ENCODE results near the gene SMPD1.
"Not testable (repeated sequence)": the region's sequence is repeated elsewhere in the genome, so short reads cannot be mapped to it uniquely, and the experiment has no call there.

SMPD1 gene

GRCh38 chr11:6371825-6372224 is 18.4 kb upstream of the SMPD1 start:
- ATAC-seq (replicated peaks): no peak
- no peak overlapping the region for H3K27ac Mint-ChIP-seq
- H3K4me1 Mint-ChIP-seq: peaks cover 0 to 2% of the 10 kb centered on the region in 2 donors
- no peaks in the 10 kb centered on the region for H3K9me3 Mint-ChIP-seq
- H3K36me3 Mint-ChIP-seq: no peaks in the 10 kb centered on the region
- H3K4me3 Mint-ChIP-seq: no peak overlapping the region
- no peaks in the 10 kb centered on the region for H3K27me3 Mint-ChIP-seq
- DNase-seq: no peak

GRCh38 chr11:6377902-6378639 is 12.2 kb upstream of the SMPD1 start:
- H3K36me3 Mint-ChIP-seq: no peaks in the 10 kb centered on the region
- no peak for DNase-seq
- peak; percentile 62 to 79 for ATAC-seq (replicated peaks)
- H3K27ac Mint-ChIP-seq: peak overlapping the region; percentile 27
- no peak overlapping the region for H3K4me3 Mint-ChIP-seq
- H3K4me1 Mint-ChIP-seq: peaks cover 8 to 19% of the 10 kb centered on the region in 2 donors
- no peaks in the 10 kb centered on the region for H3K27me3 Mint-ChIP-seq
- no peaks in the 10 kb centered on the region for H3K9me3 Mint-ChIP-seq

- ATAC-seq (replicated peaks): no peak
- H3K36me3 Mint-ChIP-seq: no peaks in the 10 kb centered on the region
- H3K4me1 Mint-ChIP-seq: peaks cover 8 to 19% of the 10 kb centered on the region in 2 donors
- no peak for DNase-seq
- no peaks in the 10 kb centered on the region for H3K27me3 Mint-ChIP-seq
- H3K27ac Mint-ChIP-seq: no peak overlapping the region
- H3K9me3 Mint-ChIP-seq: no peaks in the 10 kb centered on the region
- H3K4me3 Mint-ChIP-seq: no peak overlapping the region
Measured at GRCh38 chr11:6378640-6378989, 11.7 kb upstream of the SMPD1 start.

- Mint-ChIP-seq H3K9me3 (no peaks in the 10 kb centered on the region), H3K4me1 (peaks cover 14 to 24% of the 10 kb centered on the region in 2 donors), H3K27me3 (no peaks in the 10 kb centered on the region), H3K4me3 (no peak overlapping the region), H3K27ac (no peak overlapping the region), H3K36me3 (peaks cover 0 to 6% of the 10 kb centered on the region in 2 donors)
- ATAC-seq (replicated peaks): no peak
- no peak for DNase-seq
Measured at GRCh38 chr11:6385046-6385777, 5.1 kb upstream of the SMPD1 start.

- Mint-ChIP-seq H3K9me3 (no peaks in the 10 kb centered on the region), H3K27ac (no peak overlapping the region), H3K4me1 (peaks cover 29 to 48% of the 10 kb centered on the region in 2 donors), H3K27me3 (no peaks in the 10 kb centered on the region), H3K36me3 (peaks cover 5 to 11% of the 10 kb centered on the region in 2 donors), H3K4me3 (no peak overlapping the region)
- DNase-seq (no peak), ATAC-seq (replicated peaks) (no peak)
Measured at GRCh38 chr11:6387811-6388599, 2.3 kb upstream of the SMPD1 start.

GRCh38 chr11:6388748-6389147 is 1.5 kb upstream of the SMPD1 start:
- Mint-ChIP-seq H3K27me3 (no peaks in the 10 kb centered on the region), H3K9me3 (no peaks in the 10 kb centered on the region), H3K36me3 (peaks cover 12 to 18% of the 10 kb centered on the region in 2 donors), H3K4me1 (peaks cover 31 to 52% of the 10 kb centered on the region in 2 donors), H3K4me3 (no peak overlapping the region), H3K27ac (no peak overlapping the region)
- DNase-seq (no peak), ATAC-seq (replicated peaks) (no peak)

GRCh38 chr11:6390718-6391469 is 620 bp downstream of the SMPD1 start:
- no peaks in the 10 kb centered on the region for H3K27me3 Mint-ChIP-seq
- ATAC-seq (replicated peaks): peak; percentile 0 to 2
- no peak for DNase-seq
- peak overlapping the region; percentile 91 to 93 for H3K4me3 Mint-ChIP-seq
- peaks cover 13 to 14% of the 10 kb centered on the region in 2 donors for H3K36me3 Mint-ChIP-seq
- H3K27ac Mint-ChIP-seq: peak overlapping the region; percentile 98
- H3K9me3 Mint-ChIP-seq: no peaks in the 10 kb centered on the region
- peaks cover 27 to 47% of the 10 kb centered on the region in 2 donors for H3K4me1 Mint-ChIP-seq

- Mint-ChIP-seq H3K27ac (peak overlapping the region; percentile 56), H3K4me3 (peak overlapping the region; percentile 91 to 93), H3K27me3 (no peaks in the 10 kb centered on the region), H3K36me3 (peaks cover 17 to 18% of the 10 kb centered on the region in 2 donors), H3K4me1 (peaks cover 27 to 47% of the 10 kb centered on the region in 2 donors), H3K9me3 (no peaks in the 10 kb centered on the region)
- DNase-seq (no peak), ATAC-seq (replicated peaks) (no peak)
Measured at GRCh38 chr11:6391537-6392134, 1.4 kb downstream of the SMPD1 start.

GRCh38 chr11:6392251-6392650 is 2.0 kb downstream of the SMPD1 start:
- peaks cover 27 to 47% of the 10 kb centered on the region in 2 donors for H3K4me1 Mint-ChIP-seq
- not testable (repeated sequence) for H3K9me3 Mint-ChIP-seq; ATAC-seq (replicated peaks); H3K4me3 Mint-ChIP-seq; H3K27me3 Mint-ChIP-seq; H3K27ac Mint-ChIP-seq; DNase-seq
- peaks cover 17 to 18% of the 10 kb centered on the region in 2 donors for H3K36me3 Mint-ChIP-seq

GRCh38 chr11:6393989-6394670 is 3.9 kb downstream of the SMPD1 start:
- peaks cover 26 to 39% of the 10 kb centered on the region in 2 donors for H3K4me1 Mint-ChIP-seq
- peaks cover 19 to 24% of the 10 kb centered on the region in 2 donors for H3K36me3 Mint-ChIP-seq
- no peaks in the 10 kb centered on the region for H3K27me3 Mint-ChIP-seq
- ATAC-seq (replicated peaks): no peak
- DNase-seq: no peak
- H3K9me3 Mint-ChIP-seq: no peaks in the 10 kb centered on the region
- peak overlapping the region; percentile 56 for H3K27ac Mint-ChIP-seq
- H3K4me3 Mint-ChIP-seq: no peak overlapping the region

- H3K4me1 Mint-ChIP-seq: peaks cover 17 to 25% of the 10 kb centered on the region in 2 donors
- peaks cover 24 to 25% of the 10 kb centered on the region in 2 donors for H3K36me3 Mint-ChIP-seq
- H3K9me3 Mint-ChIP-seq: no peaks in the 10 kb centered on the region
- no peaks in the 10 kb centered on the region for H3K27me3 Mint-ChIP-seq
- DNase-seq (no peak), ATAC-seq (replicated peaks) (no peak)
- no peak overlapping the region for H3K27ac Mint-ChIP-seq
- no peak overlapping the region for H3K4me3 Mint-ChIP-seq
Measured at GRCh38 chr11:6395470-6396060, 5.3 kb downstream of the SMPD1 start.

- Mint-ChIP-seq H3K27me3 (no peaks in the 10 kb centered on the region), H3K36me3 (peaks cover 25% of the 10 kb centered on the region in 2 donors), H3K9me3 (no peaks in the 10 kb centered on the region), H3K27ac (no peak overlapping the region), H3K4me1 (peaks cover 15 to 18% of the 10 kb centered on the region in 2 donors), H3K4me3 (no peak overlapping the region)
- DNase-seq (no peak), ATAC-seq (replicated peaks) (no peak)
Measured at GRCh38 chr11:6397156-6397555, 6.9 kb downstream of the SMPD1 start.

GRCh38 chr11:6397636-6398035 is 7.4 kb downstream of the SMPD1 start:
- Mint-ChIP-seq H3K4me3 (no peak overlapping the region), H3K4me1 (peaks cover 19 to 21% of the 10 kb centered on the region in 2 donors), H3K9me3 (no peaks in the 10 kb centered on the region), H3K27ac (no peak overlapping the region), H3K36me3 (peaks cover 23% of the 10 kb centered on the region in 2 donors), H3K27me3 (no peaks in the 10 kb centered on the region)
- DNase-seq (no peak), ATAC-seq (replicated peaks) (no peak)
